ENCODE measurements around the gene PADI3.

Gene PADI3

GRCh38 chr1:17274186-17275170 lies 25.6 kb downstream of the PADI3 start:
- peak; percentile 72 for DNase-seq (ENCODE audit: low spot score)

GRCh38 chr1:17276568-17276967 lies 27.7 kb downstream of the PADI3 start:
- DNase-seq (ENCODE audit: low spot score) = no peak

- DNase-seq (ENCODE audit: low spot score) = no peak
Measured at GRCh38 chr1:17277511-17278159, 28.7 kb downstream of the PADI3 start.

- DNase-seq (ENCODE audit: low spot score) = no peak
Measured at GRCh38 chr1:17278996-17279830, 30.3 kb downstream of the PADI3 start.

- no peak for DNase-seq (ENCODE audit: low spot score)
Measured at GRCh38 chr1:17280436-17280835, 31.5 kb downstream of the PADI3 start.

- DNase-seq (ENCODE audit: low spot score) = no peak
Measured at GRCh38 chr1:17280894-17281293, 32.0 kb downstream of the PADI3 start.

- no peak for DNase-seq (ENCODE audit: low spot score)
Measured at GRCh38 chr1:17281775-17282181, 32.9 kb downstream of the PADI3 start.

GRCh38 chr1:17282836-17283235 lies 33.9 kb downstream of the PADI3 start:
- no peak for DNase-seq (ENCODE audit: low spot score)

- DNase-seq (ENCODE audit: low spot score) = no peak
Measured at GRCh38 chr1:17286646-17287045, 37.7 kb downstream of the PADI3 start.

- DNase-seq (ENCODE audit: low spot score) = no peak
Measured at GRCh38 chr1:17287130-17287776, 38.4 kb downstream of the PADI3 start.

- no peak for DNase-seq (ENCODE audit: low spot score)
Measured at GRCh38 chr1:17289721-17290120, 40.8 kb downstream of the PADI3 start.

- no peak for DNase-seq (ENCODE audit: low spot score)
Measured at GRCh38 chr1:17290553-17290952, 41.7 kb downstream of the PADI3 start.

GRCh38 chr1:17292299-17293160 lies 43.6 kb downstream of the PADI3 start:
- DNase-seq (ENCODE audit: low spot score) = no peak

- no peak for DNase-seq (ENCODE audit: low spot score)
Measured at GRCh38 chr1:17293681-17294425, 45.0 kb downstream of the PADI3 start.

- no peak for DNase-seq (ENCODE audit: low spot score)
Measured at GRCh38 chr1:17295292-17295691, 46.4 kb downstream of the PADI3 start.

- no peak for DNase-seq (ENCODE audit: low spot score)
Measured at GRCh38 chr1:17296086-17296485, 47.2 kb downstream of the PADI3 start.

GRCh38 chr1:17297991-17298390 lies 49.1 kb downstream of the PADI3 start:
- no peak for DNase-seq (ENCODE audit: low spot score)

GRCh38 chr1:17301767-17302166 lies 52.9 kb downstream of the PADI3 start:
- no peak for DNase-seq (ENCODE audit: low spot score)

GRCh38 chr1:17304151-17304825 lies 55.4 kb downstream of the PADI3 start:
- DNase-seq (ENCODE audit: low spot score) = no peak

GRCh38 chr1:17304826-17305175 lies 55.9 kb downstream of the PADI3 start:
- no peak for DNase-seq (ENCODE audit: low spot score)

Data from HuH-7 (cell line).